Measurements from ENCODE around the gene TAOK2.

Gene TAOK2

DNA sequence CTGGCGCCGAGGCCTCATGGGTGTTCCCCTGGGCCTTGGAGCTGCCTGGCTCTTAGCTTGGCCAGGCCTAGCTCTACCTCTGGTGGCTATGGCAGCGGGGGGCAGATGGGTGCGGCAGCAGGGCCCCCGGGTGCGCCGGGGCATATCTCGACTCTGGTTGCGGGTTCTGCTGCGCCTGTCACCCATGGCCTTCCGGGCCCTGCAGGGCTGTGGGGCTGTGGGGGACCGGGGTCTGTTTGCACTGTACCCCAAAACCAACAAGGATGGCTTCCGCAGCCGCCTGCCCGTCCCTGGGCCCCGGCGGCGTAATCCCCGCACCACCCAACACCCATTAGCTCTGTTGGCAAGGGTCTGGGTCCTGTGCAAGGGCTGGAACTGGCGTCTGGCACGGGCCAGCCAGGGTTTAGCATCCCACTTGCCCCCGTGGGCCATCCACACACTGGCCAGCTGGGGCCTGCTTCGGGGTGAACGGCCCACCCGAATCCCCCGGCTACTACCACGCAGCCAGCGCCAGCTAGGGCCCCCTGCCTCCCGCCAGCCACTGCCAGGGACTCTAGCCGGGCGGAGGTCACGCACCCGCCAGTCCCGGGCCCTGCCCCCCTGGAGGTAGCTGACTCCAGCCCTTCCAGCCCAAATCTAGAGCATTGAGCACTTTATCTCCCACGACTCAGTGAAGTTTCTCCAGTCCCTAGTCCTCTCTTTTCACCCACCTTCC, 13.9 kb downstream of the TAOK2 start:
- no peak for DNase-seq (ENCODE audit: low read depth in 2 of 2)

DNA sequence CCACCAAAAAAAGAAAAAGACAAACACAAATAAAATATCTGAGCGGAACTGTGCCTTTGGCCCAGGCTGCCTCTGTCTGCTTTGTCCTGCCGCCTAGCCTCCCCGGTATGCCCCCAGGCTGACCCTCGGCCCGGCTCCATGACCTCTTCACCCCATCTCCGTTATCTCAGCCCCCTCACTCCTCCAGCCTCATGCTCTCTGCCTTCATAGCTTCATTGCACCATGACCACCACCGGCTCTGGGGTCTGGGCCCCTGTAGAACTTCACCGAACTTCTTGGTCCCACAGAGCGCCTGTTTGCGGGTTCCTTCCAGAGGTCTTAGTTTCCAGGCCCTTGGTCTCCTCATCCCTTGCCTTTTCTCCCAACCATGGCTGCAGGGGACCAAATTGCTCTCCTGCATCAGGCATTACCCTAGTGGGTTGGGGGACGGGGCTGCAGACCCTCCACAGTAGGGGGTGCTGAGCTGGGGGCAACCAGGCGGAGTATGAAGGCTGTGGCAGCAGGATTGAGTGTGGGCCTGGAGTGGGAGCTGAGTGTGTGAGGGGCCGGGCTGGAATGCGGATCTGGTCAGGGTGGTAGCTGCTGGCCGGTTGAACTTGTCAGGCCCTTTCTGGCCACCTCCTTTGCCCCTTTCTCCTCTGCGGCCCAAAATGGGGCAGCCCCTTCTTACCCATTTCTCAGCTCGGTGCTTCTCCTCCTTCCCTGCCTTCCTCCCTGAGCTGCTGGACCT, 14.8 kb downstream of the TAOK2 start:
- DNase-seq (ENCODE audit: low read depth in 2 of 2) = no peak

DNA sequence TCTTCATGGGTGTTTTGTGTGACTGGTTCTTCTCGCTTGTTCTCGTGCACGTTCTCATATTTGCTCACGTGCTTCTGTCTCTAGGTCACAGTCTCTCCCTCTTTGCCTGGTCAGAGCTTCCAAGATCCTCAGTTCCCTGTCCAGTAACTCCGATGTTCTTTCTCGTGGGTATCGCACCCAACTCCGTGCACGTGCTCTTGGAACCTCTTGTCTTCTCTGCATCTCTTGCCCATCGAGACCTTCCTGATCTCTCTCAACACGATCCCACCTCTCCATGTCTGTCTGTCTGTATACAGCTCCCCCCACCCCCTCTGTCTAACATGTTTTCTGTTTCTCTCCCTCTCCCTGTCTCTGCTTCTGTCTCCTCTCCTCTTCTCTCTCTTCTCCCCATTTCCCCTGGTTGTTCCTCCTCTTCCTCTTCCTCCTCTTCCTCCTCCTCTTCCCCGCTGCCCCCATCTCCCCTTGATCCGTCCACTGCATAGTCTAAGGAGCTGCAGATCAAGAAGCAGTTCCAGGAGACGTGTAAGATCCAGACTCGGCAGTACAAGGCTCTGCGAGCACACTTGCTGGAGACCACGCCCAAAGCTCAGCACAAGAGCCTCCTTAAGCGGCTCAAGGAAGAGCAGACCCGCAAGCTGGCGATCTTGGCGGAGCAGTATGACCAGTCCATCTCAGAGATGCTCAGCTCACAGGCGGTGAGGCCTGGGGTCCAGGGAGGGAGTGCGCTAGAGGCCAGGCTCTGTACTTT, 15.6 kb downstream of the TAOK2 start:
- no peak for DNase-seq (ENCODE audit: low read depth in 2 of 2)

DNA sequence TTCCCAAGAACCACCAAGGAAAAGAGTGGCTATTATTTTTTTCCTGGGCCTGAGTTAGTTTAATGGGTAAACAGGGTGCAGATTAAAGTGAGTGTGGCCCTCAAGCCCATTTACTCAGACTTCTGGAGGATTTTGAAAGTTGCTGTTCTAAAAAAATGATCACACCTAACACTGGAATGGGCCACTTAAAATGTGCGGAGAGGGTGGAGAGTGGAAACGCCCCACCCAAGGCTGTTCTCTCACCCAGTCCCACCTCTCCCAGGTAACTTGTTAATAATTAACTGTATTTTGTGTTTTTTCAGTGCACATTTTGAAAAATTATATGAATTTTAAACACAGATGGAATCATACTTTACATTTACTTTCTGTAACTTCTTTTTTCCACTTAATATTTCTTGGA, 16.4 kb downstream of the TAOK2 start:
- DNase-seq (ENCODE audit: low read depth in 2 of 2) = no peak

DNA sequence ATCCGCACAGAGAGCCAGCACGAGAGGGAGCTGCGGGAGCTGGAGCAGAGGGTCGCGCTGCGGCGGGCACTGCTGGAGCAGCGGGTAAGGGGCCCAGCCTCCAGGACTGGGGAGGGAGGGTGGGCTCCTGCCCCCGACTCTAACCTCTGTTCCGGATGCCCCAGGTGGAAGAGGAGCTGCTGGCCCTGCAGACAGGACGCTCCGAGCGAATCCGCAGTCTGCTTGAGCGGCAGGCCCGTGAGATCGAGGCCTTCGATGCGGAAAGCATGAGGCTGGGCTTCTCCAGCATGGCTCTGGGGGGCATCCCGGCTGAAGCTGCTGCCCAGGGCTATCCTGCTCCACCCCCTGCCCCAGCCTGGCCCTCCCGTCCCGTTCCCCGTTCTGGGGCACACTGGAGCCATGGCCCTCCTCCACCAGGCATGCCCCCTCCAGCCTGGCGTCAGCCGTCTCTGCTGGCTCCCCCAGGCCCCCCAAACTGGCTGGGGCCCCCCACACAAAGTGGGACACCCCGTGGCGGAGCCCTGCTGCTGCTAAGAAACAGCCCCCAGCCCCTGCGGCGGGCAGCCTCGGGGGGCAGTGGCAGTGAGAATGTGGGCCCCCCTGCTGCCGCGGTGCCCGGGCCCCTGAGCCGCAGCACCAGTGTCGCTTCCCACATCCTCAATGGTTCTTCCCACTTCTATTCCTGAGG, 17.4 kb downstream of the TAOK2 start:
- no peak for DNase-seq (ENCODE audit: low read depth in 2 of 2)

DNA sequence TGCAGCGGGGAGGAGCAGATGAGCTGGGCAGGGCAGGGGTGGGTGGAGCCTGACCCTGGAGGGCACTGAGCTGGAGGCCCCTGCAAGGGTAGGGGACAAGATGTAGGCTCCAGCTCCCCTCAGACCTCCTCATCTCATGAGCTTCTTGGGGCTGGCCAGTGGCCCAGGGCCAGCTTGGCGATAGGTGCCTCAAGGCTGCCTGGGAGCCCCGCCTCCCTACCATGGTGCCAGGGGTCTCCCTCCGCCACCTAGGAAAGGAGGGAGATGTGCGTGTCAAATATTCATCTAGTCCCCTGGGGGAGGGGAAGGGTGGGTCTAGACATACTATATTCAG, 17.9 kb downstream of the TAOK2 start:
- DNase-seq (ENCODE audit: low read depth in 2 of 2) = no peak

DNA sequence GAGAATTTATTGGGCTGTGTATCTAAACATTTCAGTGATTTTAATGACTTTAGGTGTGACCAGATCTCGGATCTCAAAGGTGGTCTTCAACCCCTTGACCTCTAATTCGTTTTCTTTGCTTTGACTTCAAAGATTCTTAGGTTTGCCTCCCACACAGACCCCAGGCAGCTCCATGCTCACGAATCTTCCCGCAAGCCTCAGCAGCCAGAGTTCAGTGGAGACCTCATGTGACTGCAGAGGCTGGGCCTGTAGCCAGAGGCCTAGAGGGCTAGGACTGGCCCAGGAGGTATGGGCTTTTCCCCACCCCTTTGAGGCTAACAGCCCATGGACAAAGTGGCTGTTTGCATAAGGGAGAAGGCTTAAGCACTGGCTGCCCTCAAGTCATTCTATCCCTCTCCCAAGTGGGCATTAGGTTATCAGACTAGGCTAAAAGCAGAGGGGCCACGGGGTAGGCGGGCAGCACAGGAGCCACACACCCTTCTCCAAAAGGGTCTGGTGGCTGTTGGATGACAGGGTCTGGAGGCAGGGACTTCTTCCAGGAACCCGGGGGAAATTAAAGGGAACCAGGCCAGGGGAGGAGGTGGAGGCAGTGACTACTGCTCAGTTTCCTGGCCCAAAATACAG, 18.8 kb downstream of the TAOK2 start:
- no peak for DNase-seq (ENCODE audit: low read depth in 2 of 2)

DNA sequence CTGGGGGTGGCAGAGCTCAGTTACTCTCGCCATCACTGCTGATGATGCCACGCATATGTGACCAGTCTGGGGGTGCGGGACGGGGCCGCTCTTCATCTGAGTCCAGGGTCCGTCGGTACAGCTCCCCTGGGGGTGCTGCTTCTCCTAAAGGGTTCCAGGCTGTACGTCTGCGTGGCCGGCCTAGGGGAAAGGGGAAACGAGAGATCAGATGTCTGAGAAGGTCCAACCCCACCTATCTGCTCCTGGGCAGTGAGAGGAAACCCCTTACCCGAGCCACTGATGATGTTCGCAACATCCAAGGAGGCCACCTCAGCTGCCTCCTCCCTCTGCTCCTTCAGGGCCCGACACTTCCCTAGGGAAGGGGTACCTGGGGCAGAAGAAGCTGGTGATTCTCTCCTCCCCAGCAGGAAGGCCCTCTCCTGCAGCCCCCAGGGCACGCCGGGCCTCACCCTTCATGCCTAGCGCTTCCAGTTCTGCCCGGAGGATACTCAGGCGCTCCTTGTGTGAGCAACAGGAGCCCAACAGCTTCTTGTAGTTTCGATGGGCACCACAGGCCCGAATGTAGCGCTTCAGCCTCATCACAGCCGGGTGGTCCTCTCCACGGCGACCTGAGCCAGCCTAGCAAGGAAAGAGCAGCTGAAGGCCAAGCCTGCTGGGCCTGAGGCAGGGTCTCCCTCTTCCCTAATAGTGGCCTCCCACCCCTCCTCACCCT, 19.7 kb downstream of the TAOK2 start:
- no peak for DNase-seq (ENCODE audit: low read depth in 2 of 2)

DNA sequence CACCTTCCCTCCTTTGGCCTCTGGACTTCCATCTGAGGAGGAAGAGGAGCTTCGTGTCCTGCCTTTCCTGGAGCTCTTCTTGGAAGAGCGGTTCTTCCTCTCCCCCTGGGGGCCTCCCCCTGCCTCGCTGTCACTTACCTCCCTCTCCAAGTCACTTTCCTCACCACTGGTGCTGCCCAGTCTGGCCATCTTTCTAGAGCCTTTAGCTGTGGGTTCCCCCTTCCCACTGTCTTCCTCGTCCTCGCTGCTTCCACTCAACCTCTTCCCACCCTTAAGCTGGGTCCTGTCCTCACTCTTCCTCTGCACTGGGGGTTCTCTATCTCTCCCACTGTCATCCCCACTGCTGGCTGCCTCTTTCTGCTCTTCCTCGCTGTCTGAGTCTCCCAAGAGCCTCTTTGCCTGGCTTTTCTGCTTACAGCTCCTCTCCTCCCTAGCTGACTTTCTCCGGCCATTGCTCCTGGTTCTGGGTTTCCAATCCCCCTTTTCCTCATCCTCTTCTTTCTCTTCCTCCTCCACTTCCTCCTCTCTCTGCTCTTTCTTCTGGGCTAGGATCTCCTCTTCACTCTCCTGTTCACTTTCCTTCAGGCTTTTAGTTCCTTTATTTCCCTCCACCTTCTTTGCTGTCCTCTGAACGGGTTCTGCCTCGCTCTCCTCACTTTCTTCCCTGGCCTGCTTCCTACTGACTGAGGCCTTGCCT, 20.4 kb downstream of the TAOK2 start:
- no peak for DNase-seq (ENCODE audit: low read depth in 2 of 2)

DNA sequence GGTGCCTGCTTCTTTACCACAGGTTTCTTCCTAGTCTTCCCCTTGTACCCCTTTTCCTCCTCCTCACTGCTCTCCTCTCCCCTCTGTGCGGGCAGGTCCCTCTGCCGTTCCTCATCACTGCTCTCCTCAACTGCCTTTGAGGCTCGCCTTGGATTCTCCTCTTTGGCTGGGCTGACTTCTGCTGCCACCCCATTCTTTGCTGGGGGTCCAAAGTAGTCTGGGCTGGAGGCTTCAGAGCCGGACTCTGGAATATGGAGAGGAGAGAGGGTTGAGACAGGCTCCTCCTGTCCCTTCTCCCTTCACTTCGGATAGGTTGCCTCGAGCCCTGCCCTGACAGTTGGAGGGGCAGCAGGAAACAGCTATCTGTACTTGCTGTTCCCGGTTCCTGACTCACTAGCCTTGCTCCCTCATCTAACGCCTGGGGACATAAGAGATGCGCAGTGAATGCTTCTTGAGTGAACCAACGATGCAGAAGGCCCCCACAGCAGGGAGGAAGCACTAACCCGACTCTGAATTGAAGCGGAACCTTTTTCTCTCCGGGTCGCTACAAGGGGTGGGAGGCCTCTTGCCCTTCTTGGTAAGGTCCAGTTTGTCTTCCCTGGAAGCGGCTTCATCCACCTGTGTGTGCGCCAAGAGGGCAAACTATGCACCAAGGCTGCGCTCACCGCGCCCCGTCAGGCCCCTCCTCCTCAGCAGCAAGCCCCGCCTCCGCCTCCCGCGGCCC, 21.1 kb downstream of the TAOK2 start:
- DNase-seq (ENCODE audit: low read depth in 2 of 2) = peak in 1 of 2 donors; percentile 51

DNA sequence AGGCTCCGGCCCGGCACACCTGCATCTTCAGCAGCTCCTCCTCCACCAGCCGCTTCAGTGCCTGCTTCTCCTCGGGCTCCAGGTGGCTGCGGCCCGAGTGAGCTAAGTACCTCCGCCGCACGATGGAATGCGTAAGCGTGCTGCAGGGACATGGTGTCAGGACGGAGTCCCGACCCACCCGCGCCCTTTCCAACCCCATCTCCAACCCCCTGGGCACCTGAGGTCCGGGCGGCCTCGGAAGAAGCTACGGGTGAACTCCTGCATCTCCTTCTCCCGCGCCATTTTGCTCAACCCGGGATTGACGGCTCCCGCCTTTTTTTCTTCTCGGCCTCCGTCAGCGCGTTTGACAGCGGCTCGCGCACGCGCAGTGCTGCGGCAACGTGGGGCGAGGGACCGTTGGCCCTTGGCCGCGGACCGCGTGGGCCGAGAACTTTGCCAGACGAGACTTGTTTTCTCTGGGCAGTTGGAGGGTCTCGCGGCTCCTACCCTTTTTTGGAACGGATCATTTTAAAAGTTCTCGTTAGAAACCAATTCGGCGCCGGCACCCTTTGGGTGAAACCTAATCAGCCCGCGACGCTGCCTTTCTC, 21.7 kb downstream of the TAOK2 start, which contains the start of gene HIRIP3:
HIRIP3 (minus strand) TSS at position 294 of the 587 bp plus-strand sequence; CDS start at position 282, 12 bp downstream.
- peak; percentile 49 to 70 for DNase-seq (ENCODE audit: low read depth in 2 of 2)

DNA sequence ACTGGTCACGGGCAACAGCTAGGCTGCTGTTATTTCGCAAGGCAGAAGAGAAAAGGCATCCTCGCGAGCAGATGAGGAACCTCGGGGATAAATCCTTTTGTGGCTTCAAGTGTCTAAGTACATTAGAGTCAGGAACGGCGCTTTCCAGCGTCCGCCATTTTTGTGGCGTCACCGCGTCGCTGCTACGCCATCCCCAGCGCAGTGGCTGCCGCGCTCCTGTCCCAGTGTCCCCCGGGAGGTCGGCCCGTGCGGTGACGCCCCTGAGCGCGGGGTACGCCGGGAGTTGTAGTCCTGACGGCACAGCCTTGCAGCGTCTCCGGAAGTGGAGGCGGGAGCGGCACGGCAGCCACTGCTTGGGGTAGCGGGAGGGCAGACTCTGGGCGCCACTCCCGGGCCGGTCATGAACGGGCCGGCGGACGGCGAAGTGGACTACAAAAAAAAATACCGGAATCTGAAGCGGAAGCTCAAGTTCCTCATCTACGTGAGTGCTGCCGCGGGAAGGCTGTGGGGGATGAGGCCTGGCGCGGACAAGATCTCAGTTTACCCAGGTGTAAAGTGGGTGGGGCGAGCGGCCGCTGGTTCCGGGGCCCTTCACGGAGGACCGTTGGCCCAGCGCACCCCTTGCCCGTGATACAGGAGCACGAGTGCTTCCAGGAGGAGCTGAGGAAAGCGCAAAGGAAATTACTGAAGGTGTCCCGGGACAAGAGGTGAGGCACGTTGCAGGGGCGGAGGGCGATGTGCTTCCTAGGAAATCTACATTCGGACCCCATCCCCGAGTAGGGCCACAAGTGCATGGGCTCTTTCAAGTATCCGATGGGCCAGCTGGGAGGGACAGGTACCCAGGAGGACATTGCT, 22.5 kb downstream of the TAOK2 start, which contains the start of gene INO80E:
INO80E (plus strand) TSS at position 331 of the 855 bp plus-strand sequence; CDS start at position 401, 70 bp downstream.
- peak; percentile 95 to 99 for DNase-seq (ENCODE audit: low read depth in 2 of 2)

DNA sequence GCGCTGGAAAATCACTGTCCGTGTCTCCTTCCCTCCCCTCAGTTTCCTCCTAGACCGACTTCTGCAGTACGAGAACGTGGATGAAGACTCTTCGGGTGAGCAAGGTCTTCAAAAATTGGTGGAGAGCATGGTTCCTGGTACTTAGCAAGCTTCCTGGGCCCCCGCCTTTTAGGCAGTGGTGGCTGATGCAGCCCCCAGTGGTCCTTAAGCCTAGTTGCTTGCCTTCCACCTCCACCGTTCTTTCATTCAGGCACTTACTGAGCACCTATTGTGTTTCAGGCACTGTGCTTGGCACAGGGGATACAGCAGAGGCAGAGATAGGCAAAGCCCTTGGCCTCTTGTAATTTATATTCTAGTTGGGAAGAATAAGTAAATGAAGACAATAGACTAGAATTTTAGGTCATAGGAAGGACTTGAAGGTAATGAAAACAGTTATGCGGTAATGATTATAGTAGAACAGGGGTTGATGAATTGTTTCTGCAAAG, 23.1 kb downstream of the TAOK2 start:
- no peak for DNase-seq (ENCODE audit: low read depth in 2 of 2)

DNA sequence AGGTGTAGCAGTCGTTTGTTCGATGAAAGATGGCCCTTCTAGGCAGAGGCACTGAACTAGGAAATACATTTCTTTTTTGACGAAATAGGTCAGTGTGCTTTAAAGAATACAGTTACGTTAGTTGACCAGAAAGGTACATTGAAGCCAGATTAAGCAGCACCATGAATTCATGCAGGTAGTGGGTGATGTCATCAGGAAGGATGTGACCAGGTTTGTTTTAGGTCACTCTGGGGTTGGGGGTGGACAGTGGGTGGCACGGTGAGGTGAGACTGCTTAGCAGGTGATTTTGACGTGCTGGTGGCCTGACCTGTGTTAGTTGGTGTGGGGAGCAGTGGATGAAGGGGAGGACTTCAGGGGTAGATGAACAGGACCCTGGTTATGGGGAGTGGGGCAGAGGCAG, 25.9 kb downstream of the TAOK2 start:
- DNase-seq (ENCODE audit: low read depth in 2 of 2) = no peak

DNA sequence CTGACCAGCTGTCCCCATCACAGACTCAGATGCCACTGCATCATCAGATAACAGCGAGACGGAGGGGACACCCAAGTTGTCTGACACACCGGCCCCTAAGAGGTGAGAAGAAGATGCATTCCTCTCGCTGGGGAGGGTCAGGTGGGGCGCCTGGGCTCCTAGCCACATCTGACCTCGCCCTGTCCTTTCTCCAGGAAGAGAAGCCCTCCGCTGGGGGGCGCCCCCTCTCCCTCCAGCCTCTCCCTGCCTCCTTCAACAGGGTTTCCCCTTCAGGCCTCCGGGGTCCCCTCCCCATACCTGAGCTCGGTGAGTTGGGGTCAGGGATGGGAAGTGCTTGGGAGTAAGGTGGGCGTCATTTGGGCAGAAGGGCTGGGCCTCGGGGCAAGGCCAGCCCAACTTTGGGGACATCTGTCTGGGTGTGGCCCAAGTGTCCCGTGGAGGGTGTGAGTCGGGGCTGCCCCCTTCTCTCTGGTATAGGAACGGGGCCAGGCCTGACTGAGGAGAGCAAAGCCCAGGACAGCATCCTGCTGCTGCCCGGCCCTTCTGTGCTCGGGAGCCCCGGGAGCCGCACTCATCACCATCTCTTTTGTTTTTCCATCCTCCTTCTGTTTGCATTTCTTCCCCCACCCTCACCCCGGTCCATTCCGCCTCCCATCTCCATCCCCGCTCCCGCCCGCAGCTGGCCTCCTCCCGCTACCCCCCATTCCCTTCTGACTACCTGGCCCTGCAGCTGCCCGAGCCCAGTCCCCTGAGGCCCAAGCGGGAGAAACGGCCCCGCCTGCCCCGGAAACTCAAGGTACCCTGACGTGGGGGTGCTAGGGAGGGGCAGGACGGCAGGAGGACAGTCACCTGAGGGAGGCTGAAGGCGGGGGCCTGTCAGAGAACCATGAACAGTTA, 27.3 kb downstream of the TAOK2 start:
- DNase-seq (ENCODE audit: low read depth in 2 of 2) = no peak

DNA sequence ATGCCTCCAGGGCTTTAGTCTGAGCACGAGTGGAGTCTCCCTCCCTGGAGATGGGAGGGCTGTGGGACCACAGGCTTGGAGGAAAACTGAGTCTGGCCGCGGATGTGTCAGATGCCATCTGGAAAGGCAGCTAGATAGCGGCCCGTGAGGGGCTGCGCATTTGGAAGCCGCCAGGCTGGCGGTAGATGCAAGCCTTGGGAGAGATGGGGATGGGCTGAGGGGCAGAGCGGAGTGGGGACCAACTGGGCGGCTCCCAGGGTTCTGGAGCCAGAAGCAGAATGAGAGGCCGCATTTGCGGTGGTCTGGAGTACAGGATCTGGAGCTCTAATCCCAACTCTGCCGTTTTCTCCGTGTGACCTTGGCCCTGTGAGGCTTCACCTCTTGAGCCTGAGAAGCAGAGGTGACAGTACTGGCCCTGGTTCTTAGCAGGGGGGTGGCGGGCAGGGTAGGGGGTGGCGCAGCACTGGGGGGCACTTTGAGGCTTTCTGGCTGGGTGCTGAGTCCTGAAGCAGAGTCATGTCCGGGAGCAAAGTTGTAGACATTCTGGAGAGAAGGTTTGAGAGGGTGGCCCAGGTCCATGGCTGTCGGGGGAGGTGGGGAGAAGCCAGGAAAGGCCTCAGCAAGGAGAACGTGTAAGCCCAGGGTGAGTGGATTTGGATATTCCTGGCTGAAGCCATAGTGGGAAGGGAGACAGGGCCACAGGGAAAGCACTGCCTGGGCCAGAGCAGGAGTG, 29.1 kb downstream of the TAOK2 start:
- DNase-seq (ENCODE audit: low read depth in 2 of 2) = no peak
